Keratinocyte (primary cell): ENCODE results near the gene BEGAIN. TPM values are rescaled to one million over a fixed set of nuclear protein-coding genes. Genes with fewer than 3 reads are reported as not detected.

Experiments
- DNase-seq: peaks from one replicate; pipeline ENCODE4 v3.0.0-alpha.2; 2011; ENCODE audit warnings: low read depth, missing footprints, low spot score
- FAIRE-seq: peaks from 2 replicates; lab custom pipeline; 2011; peaks lifted over from hg19 to GRCh38; lab: Jason Lieb, UNC
- H2AFZ ChIP-seq: 2 replicates; pipeline ENCODE4 v1.6.0; 2012; ENCODE audit warnings: low read length, control low read depth, inconsistent platforms; ENCODE audit not compliant: control insufficient read depth
- H3K27ac ChIP-seq: 2 replicates; pipeline ENCODE4 v1.5.1; 2011; ENCODE audit warnings: low read length; ENCODE audit not compliant: control insufficient read depth, insufficient read depth
- H3K27me3 ChIP-seq: 3 replicates; pipeline ENCODE4 v1.6.0; 2011; ENCODE audit warnings: low read length; ENCODE audit not compliant: control insufficient read depth, insufficient read depth; ENCODE audit errors: extremely low read depth
- H3K36me3 ChIP-seq, 2 experiments: 2 replicates in 1 of 2; 3 replicates in 1 of 2; pipeline ENCODE4 v1.5.1; 2011; ENCODE audit warnings: low read length in 2 of 2, mild to moderate bottlenecking in 1 of 2; ENCODE audit not compliant: control insufficient read depth in 2 of 2, insufficient read depth in 2 of 2; ENCODE audit errors: extremely low read depth in 1 of 2
- H3K4me1 ChIP-seq: 3 replicates; pipeline ENCODE4 v1.5.1; 2011; ENCODE audit warnings: low read length; ENCODE audit not compliant: control insufficient read depth, insufficient read depth; ENCODE audit errors: extremely low read depth
- H3K4me2 ChIP-seq: 3 replicates; pipeline ENCODE4 v1.6.0; 2011; ENCODE audit warnings: low read depth, low read length; ENCODE audit not compliant: control insufficient read depth, insufficient read depth; ENCODE audit errors: extremely low read depth
- H3K4me3 ChIP-seq, 3 experiments: fragments of 200-600 bp in 1 of 3; sonication (generic) in 1 of 3; 2 replicates in 2 of 3; 3 replicates in 1 of 3; pipeline ENCODE4 v1.5.1; 2011 to 2016; ENCODE audit warnings: low read length in 3 of 3, mild to moderate bottlenecking in 3 of 3, control low read depth in 2 of 3, inconsistent platforms in 1 of 3, low read depth in 1 of 3, mixed read lengths in 1 of 3, mixed run types in 1 of 3, moderate library complexity in 1 of 3; ENCODE audit not compliant: control insufficient read depth in 2 of 3, insufficient read depth in 2 of 3; ENCODE audit errors: extremely low read depth in 1 of 3
- H3K79me2 ChIP-seq: 2 replicates; pipeline ENCODE4 v1.6.0; 2012; ENCODE audit warnings: low read length; ENCODE audit not compliant: control insufficient read depth, insufficient read depth
- H3K9ac ChIP-seq: 3 replicates; pipeline ENCODE4 v1.6.0; 2011; ENCODE audit warnings: low read length; ENCODE audit not compliant: control insufficient read depth, insufficient read depth; ENCODE audit errors: extremely low read depth
- H3K9me1 ChIP-seq: 3 replicates; pipeline ENCODE4 v1.6.0; 2011; ENCODE audit warnings: low read length; ENCODE audit not compliant: control insufficient read depth, insufficient read depth; ENCODE audit errors: extremely low read depth
- H3K9me3 ChIP-seq: 2 replicates; pipeline ENCODE4 v1.5.1; 2012; ENCODE audit warnings: low read depth, low read length; ENCODE audit not compliant: control insufficient read depth
- H4K20me1 ChIP-seq: 3 replicates; pipeline ENCODE4 v1.6.0; 2011; ENCODE audit warnings: low read length; ENCODE audit not compliant: control insufficient read depth, insufficient read depth; ENCODE audit errors: extremely low read depth
- EZH2 ChIP-seq: IDR thresholded peaks from one replicate; pipeline ENCODE4 v1.6.1; 2012; ENCODE audit warnings: inconsistent platforms, mild to moderate bottlenecking, low read length, moderate library complexity
- dilution Hi-C: fragments of 300-500 bp; cut with MboI; formaldehyde crosslinking; loops from one replicate; pipeline ENCODE4 v1.7.0; 2020; ENCODE audit warnings: low sequenced_read_pairs; ENCODE audit not compliant: extremely low pct_ligation_motif_present
- polyA plus RNA-seq, 5 experiments: library from polyadenylated mRNA; depleted of rRNA in 3 of 5; stranded (reverse) in 3 of 5; stranded (forward) in 1 of 5; unstranded in 1 of 5; fragments of >200 nt; gene quantifications; 1 replicate in 1 of 5; 2 replicates in 3 of 5; 3 replicates in 1 of 5; pipeline versions ENCODE4 v1.2.1 to v1.2.3, GENCODE V29; 2011 to 2012; ENCODE audit warnings: missing spikeins in 2 of 5, low read depth in 1 of 5, low replicate concordance in 1 of 5
- TF ChIP-seq, protein P1 (sequence below), 3 experiments: IDR thresholded peaks in 1 of 3; conservative IDR thresholded peaks in 1 of 3; optimal IDR thresholded peaks in 1 of 3; 2 replicates in 2 of 3; 3 replicates in 1 of 3; pipeline versions ENCODE3 to v1.5.1; 2011; ENCODE audit warnings: low read length in 3 of 3, mild to moderate bottlenecking in 3 of 3, moderate library complexity in 2 of 3, control low read depth in 1 of 3, inconsistent platforms in 1 of 3; ENCODE audit not compliant: insufficient read depth in 2 of 3; ENCODE audit errors: extremely low read depth in 1 of 3

The BEGAIN gene
- polyA plus RNA-seq, 1 donor (not counting 4 experiments of a cell fraction or from before 2014, with no cell fraction given) = 0.25 TPM

DNA sequence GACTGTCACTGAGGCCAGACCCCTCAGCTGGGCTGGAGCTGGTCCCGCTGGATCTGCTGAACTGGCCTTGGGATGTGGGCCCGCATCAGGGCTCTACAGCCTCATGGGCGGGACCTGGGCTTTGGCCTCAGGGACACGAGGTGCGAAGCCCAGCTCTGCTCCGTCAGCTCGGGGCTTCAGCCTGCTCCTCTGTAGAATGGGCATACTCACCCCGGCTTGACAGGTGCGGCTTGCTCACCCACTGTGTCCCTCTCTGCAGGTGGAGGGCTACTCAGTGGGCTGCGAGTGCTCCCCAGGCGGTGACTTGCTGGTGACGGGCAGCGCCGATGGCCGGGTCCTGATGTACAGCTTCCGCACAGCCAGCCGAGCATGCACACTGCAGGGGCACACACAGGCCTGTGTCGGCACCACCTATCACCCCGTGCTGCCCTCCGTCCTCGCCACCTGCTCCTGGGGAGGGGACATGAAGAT, 57.6 kb downstream of the BEGAIN start:
- no peaks in the 10 kb centered on the region for H3K27me3 ChIP-seq

DNA sequence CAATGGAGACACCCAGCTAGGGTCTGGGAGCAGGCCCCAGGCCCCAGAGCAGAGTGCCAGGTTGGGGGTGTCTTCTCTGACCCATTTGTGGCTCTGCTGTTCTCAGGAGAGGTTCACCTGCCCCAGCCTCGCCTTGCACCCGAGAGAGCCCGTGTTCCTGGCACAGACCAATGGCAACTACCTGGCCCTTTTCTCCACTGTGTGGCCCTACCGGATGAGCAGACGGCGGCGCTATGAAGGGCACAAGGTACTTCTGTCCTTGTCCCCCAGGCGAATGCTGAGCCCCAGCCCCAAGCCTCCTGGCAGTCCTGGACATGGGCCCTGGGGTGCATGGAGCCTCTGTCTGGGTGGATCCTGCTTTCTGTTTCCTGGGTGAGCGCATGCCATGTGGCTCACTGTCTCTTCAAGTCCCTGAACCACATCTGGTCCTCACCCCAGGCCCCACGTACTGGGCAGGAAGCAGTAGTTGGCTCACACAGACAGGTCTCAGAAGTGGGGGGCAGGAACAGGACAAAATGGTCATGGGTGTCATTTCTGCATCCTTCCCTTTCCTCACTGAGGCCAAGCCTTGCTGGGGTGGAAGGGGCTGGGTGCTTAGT, 58.2 kb downstream of the BEGAIN start:
- TF ChIP-seq, protein P1, sequence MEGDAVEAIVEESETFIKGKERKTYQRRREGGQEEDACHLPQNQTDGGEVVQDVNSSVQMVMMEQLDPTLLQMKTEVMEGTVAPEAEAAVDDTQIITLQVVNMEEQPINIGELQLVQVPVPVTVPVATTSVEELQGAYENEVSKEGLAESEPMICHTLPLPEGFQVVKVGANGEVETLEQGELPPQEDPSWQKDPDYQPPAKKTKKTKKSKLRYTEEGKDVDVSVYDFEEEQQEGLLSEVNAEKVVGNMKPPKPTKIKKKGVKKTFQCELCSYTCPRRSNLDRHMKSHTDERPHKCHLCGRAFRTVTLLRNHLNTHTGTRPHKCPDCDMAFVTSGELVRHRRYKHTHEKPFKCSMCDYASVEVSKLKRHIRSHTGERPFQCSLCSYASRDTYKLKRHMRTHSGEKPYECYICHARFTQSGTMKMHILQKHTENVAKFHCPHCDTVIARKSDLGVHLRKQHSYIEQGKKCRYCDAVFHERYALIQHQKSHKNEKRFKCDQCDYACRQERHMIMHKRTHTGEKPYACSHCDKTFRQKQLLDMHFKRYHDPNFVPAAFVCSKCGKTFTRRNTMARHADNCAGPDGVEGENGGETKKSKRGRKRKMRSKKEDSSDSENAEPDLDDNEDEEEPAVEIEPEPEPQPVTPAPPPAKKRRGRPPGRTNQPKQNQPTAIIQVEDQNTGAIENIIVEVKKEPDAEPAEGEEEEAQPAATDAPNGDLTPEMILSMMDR (optimal IDR thresholded peaks at IDR 0.05 in 1 of 3, IDR thresholded peaks at IDR 0.05 in 1 of 3, conservative IDR thresholded peaks at IDR 0.05 in 1 of 3; ENCODE audit: extremely low read depth in 1 of 3, insufficient read depth in 2 of 3, low read length in 3 of 3) = no peak
- no peak for TF ChIP-seq EZH2
- peaks cover 0 to 5% of the 10 kb centered on the region in 2 experiments for H3K36me3 ChIP-seq
- no peak overlapping the region for H3K4me3 ChIP-seq
- no peaks in the 10 kb centered on the region for H3K27me3 ChIP-seq
- no peaks in the 10 kb centered on the region for H4K20me1 ChIP-seq
- H3K4me1 ChIP-seq = peaks cover 10% of the 10 kb centered on the region
- H2AFZ ChIP-seq = no peak overlapping the region
- dilution Hi-C loops = no loop called here
- H3K79me2 ChIP-seq = no peaks in the 10 kb centered on the region
- H3K9ac ChIP-seq = no peak overlapping the region
- no peak overlapping the region for H3K4me2 ChIP-seq
- H3K27ac ChIP-seq = no peak overlapping the region
- no peaks in the 10 kb centered on the region for H3K9me3 ChIP-seq
- FAIRE-seq (no peak), DNase-seq (no peak)
- no peaks in the 10 kb centered on the region for H3K9me1 ChIP-seq

More for the DNA sequence above, 57.6 kb downstream of the BEGAIN start:
- H3K4me3 ChIP-seq = no peak overlapping the region
- peaks cover 0 to 5% of the 10 kb centered on the region in 2 experiments for H3K36me3 ChIP-seq
- peaks cover 10% of the 10 kb centered on the region for H3K4me1 ChIP-seq
- dilution Hi-C loops = no loop called here
- H3K9me1 ChIP-seq = no peaks in the 10 kb centered on the region
- no peak overlapping the region for H3K4me2 ChIP-seq
- H3K9ac ChIP-seq = no peak overlapping the region
- FAIRE-seq (no peak), DNase-seq (no peak)
- H4K20me1 ChIP-seq = no peaks in the 10 kb centered on the region
- TF ChIP-seq, protein P1 (optimal IDR thresholded peaks at IDR 0.05 in 1 of 3, IDR thresholded peaks at IDR 0.05 in 1 of 3, conservative IDR thresholded peaks at IDR 0.05 in 1 of 3; ENCODE audit: extremely low read depth in 1 of 3, insufficient read depth in 2 of 3, low read length in 3 of 3) = no peak
- TF ChIP-seq EZH2 = no peak
- no peak overlapping the region for H3K27ac ChIP-seq
- no peaks in the 10 kb centered on the region for H3K79me2 ChIP-seq
- no peak overlapping the region for H2AFZ ChIP-seq
- H3K9me3 ChIP-seq = no peaks in the 10 kb centered on the region
